SK-N-MC (cell line): ENCODE data around the gene TMEM200B.
"Not testable (repeated sequence)": the region's sequence is repeated elsewhere in the genome, so short reads cannot be mapped to it uniquely, and the experiment has no call there.

Experiments used
- EZH2 ChIP-seq: fragments of 200-600 bp; sonication (generic); IDR thresholded peaks from one replicate; pipeline ENCODE4 v1.6.1; 2017; ENCODE audit warnings: antibody characterized with exemption
- FOXP2 ChIP-seq: optimal IDR thresholded peaks from 2 replicates; pipeline ENCODE3; 2011; ENCODE audit warnings: mild to moderate bottlenecking, moderate library complexity; ENCODE audit not compliant: insufficient read depth; ENCODE audit errors: extremely low read length, control extremely low read depth
- POLR2AphosphoS5 ChIP-seq: IDR thresholded peaks from 2 replicates; pipeline ENCODE4 v1.6.1; 2012; ENCODE audit warnings: mild to moderate bottlenecking, low read depth, low read length, borderline replicate concordance

- not testable (repeated sequence) for TF ChIP-seq POLR2AphosphoS5, EZH2, FOXP2
Measured at GRCh38 chr1:29108041-29108440, 15.7 kb downstream of the TMEM200B start.
